Left lung (tissue), 10 donors: ENCODE measurements around the gene YDJC. TPM values are rescaled to one million over a fixed set of nuclear protein-coding genes. Genes with fewer than 3 reads are reported as not detected.

ENCODE experiments used
- ATAC-seq: fragments of 200-7000 bp; cut with Tn5 transposase; one replicate; pipeline ENCODE4 v1.9.1; 2020; ENCODE audit warnings: moderate library complexity
- DNase-seq, 4 donors: peaks; one replicate each; pipeline ENCODE4 v3.0.0-alpha.2; 2013 to 2020
- H3K27ac ChIP-seq, 2 donors: fragments of 200-600 bp; sonication (generic) in 1 of 2; one replicate each; pipeline versions ENCODE4 v1.5.0 to v1.8.0; 2020 to 2021
- H3K27me3 ChIP-seq, 2 donors: fragments of 200-600 bp; sonication (generic) in 1 of 2; one replicate each; pipeline versions ENCODE4 v1.5.0 to v1.8.0; 2020 to 2021
- H3K36me3 ChIP-seq, 2 donors: fragments of 200-600 bp; sonication (generic) in 1 of 2; one replicate each; pipeline versions ENCODE4 v1.5.0 to v1.8.0; 2020 to 2021
- H3K4me1 ChIP-seq, 2 donors: fragments of 200-600 bp; one replicate each; pipeline ENCODE4 v1.8.0; 2021
- H3K4me3 ChIP-seq, 2 donors: fragments of 200-600 bp; sonication (generic) in 1 of 2; one replicate each; pipeline versions ENCODE4 v1.5.0 to v1.8.0; 2020 to 2021; ENCODE audit warnings: mild to moderate bottlenecking in 1 of 2
- H3K9me3 ChIP-seq, 2 donors: fragments of 200-600 bp; sonication (generic) in 1 of 2; one replicate each; pipeline versions ENCODE4 v1.5.0 to v1.8.0; 2020 to 2021
- intact Hi-C, 2 donors: fragments of 100-400 bp; cut with DNase I; formaldehyde crosslinking; loops; one replicate each; pipeline versions ENCODE4 v1.11.2 to v1.14.2; 2022
- polyA plus RNA-seq, 6 donors: library from polyadenylated mRNA; unstranded; fragments of 120-200 nt; gene quantifications; one replicate each; pipeline ENCODE4 v1.2.1, GENCODE V29; 2013; ENCODE audit not compliant: insufficient read length in 6 of 6
- total RNA-seq, 2 donors: library from RNA; stranded (reverse); fragmentation: NEBNext Ultra II Directional; extraction: Animal tissue kit (Norgen Biotek cat#: 25700); gene quantifications; one replicate each; pipeline ENCODE4 v1.2.1, GENCODE V29; 2021
- TF ChIP-seq, protein P1 (sequence below), 2 donors: fragments of 200-600 bp; sonication (generic) in 1 of 2; IDR thresholded peaks; one replicate each; pipeline versions ENCODE4 v1.5.0 to v1.8.0; 2021; ENCODE audit warnings: antibody characterized with exemption in 2 of 2
- donor health status: DM: no; HTN: yes; CAD: no.
- donor health status: DM: no; HTN: no; CAD: no.

YDJC gene
- total and polyA plus RNA-seq, 8 donors, result 6.2 to 17.2 (median 10.6) TPM

- Histone ChIP-seq H3K36me3 (peaks cover 0 to 16% of the 10 kb centered on the region in 2 donors), H3K4me1 (peaks cover 0 to 31% of the 10 kb centered on the region in 2 donors), H3K27me3 (no peaks in the 10 kb centered on the region), H3K9me3 (no peaks in the 10 kb centered on the region), H3K27ac (no peak overlapping the region), H3K4me3 (no peak overlapping the region)
- TF ChIP-seq, protein P1, sequence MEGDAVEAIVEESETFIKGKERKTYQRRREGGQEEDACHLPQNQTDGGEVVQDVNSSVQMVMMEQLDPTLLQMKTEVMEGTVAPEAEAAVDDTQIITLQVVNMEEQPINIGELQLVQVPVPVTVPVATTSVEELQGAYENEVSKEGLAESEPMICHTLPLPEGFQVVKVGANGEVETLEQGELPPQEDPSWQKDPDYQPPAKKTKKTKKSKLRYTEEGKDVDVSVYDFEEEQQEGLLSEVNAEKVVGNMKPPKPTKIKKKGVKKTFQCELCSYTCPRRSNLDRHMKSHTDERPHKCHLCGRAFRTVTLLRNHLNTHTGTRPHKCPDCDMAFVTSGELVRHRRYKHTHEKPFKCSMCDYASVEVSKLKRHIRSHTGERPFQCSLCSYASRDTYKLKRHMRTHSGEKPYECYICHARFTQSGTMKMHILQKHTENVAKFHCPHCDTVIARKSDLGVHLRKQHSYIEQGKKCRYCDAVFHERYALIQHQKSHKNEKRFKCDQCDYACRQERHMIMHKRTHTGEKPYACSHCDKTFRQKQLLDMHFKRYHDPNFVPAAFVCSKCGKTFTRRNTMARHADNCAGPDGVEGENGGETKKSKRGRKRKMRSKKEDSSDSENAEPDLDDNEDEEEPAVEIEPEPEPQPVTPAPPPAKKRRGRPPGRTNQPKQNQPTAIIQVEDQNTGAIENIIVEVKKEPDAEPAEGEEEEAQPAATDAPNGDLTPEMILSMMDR (IDR thresholded peaks at IDR 0.05), result no peak
- ATAC-seq (no peak), DNase-seq (peak in 1 of 4 donors; percentile 31)
- intact Hi-C loops, result no loop called here
These were observed 1.2 kb upstream of the YDJC start for GRCh38 chr22:21631025-21631424.

DNA sequence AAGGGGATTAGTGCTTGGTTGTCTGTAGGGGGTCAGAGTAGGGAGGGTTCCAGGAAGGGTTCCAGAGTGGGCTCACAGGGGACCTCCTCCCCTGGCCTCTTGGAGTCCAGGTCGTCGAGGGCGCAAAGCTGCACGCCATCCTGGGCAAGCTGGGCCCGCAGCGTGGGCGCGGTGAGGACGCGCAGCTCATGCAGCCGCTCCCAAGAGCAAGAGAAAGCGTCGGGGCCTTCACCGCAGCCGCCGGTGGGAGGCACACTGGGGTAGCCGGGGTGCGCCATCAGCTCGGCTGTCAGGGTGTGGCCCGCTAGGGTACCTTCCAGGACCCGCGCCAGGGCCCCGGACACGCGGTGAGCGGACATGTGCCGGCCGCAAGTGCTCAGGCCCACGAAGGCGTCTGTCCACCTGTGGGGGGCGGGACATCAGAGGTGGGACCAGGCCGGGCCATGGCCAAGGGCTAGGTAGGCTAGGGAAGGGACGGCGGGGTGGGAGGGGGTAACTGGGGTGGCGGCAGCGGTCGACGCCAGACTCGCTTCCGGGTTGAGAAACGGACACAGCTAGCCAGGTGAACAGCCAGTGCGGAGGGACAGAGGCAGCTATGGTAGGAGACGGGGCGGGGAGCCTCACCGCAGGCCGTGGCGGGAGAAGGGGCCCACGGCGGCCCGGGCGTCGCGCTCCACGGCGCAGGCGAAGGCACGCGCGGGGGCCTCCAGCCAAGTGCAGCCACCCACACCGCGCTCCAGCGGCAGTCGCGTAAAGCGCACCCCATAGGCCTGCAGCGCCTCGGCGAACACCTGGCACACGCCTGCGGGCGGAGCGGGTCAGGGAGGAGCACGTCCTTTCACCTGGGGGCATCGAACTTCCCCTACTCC is 1.2 kb downstream of the YDJC start:
- peak overlapping the region in 1 of 2 donors; percentile 83 for H3K27ac ChIP-seq
- H3K9me3 ChIP-seq, result no peaks in the 10 kb centered on the region
- H3K4me1 ChIP-seq, result peaks cover 0 to 48% of the 10 kb centered on the region in 2 donors
- H3K36me3 ChIP-seq, result peaks cover 0 to 21% of the 10 kb centered on the region in 2 donors
- H3K27me3 ChIP-seq, result no peaks in the 10 kb centered on the region
- ATAC-seq (peak; percentile 6), DNase-seq (peak in 1 of 4 donors; percentile 83)
- intact Hi-C loops, result no loop called here
- TF ChIP-seq, protein P1 (IDR thresholded peaks at IDR 0.05), result no peak
- H3K4me3 ChIP-seq, result peak overlapping the region; percentile 90 to 93

DNA sequence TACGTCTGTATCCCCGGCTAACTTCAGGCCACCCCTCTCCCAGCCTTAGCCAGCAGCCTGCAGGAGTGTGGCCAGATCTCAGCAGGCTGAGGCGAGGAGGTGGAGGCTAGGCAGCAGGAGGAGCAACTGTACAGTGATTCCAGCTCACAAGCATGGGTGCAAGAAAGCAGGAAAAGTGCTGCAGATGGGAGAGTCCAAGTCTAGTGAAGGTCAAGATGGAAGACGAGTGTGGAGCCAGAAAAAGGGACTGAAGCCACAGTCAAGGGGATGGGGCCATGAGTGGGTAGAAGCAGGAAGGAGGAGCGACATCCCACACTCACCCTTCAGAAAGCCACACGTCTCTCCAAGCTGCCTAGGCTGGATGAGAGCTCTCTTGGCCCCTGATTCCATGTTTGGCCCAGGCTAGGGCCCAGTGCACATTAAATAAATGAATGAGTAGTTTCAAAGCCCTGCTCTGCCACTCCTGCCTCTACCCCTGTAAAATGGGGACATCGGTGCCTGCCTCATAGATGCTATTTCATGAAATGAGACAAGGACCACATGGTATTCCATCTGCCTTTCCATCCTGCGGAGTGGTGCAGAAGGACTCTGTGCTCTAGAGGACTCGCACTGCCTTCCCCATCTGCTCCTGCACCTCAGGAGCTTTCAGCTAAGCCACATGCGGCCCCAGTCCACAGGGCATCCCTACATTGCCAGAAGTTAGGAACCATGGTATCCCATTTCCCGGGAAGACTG is 2.9 kb downstream of the YDJC start:
- Histone ChIP-seq H3K4me1 (peaks cover 5 to 65% of the 10 kb centered on the region in 2 donors), H3K27ac (no peak overlapping the region), H3K36me3 (peaks cover 0 to 38% of the 10 kb centered on the region in 2 donors), H3K9me3 (no peaks in the 10 kb centered on the region), H3K27me3 (no peaks in the 10 kb centered on the region), H3K4me3 (no peak overlapping the region)
- DNase-seq (peak in 1 of 4 donors; percentile 38), ATAC-seq (no peak)
- intact Hi-C loops, result no loop called here
- TF ChIP-seq, protein P1 (IDR thresholded peaks at IDR 0.05), result no peak

GRCh38 chr22:21626073-21626734 is 3.6 kb downstream of the YDJC start:
- Histone ChIP-seq H3K27ac (no peak overlapping the region), H3K27me3 (no peaks in the 10 kb centered on the region), H3K4me3 (no peak overlapping the region), H3K9me3 (no peaks in the 10 kb centered on the region), H3K4me1 (peaks cover 7 to 70% of the 10 kb centered on the region in 2 donors), H3K36me3 (peaks cover 0 to 38% of the 10 kb centered on the region in 2 donors)
- TF ChIP-seq, protein P1 (IDR thresholded peaks at IDR 0.05), result no peak
- no peak for ATAC-seq
- intact Hi-C loops, result no loop called here
- DNase-seq, result peak in 1 of 4 donors; percentile 8
